GM12801 (cell line): ENCODE measurements around the gene GNAO1.

Source experiments
- CTCF ChIP-seq: IDR thresholded peaks from one replicate; pipeline ENCODE4 v1.5.1; 2011; ENCODE audit warnings: control low read depth; ENCODE audit not compliant: insufficient read length; ENCODE audit errors: extremely low read depth

GNAO1 gene

DNA sequence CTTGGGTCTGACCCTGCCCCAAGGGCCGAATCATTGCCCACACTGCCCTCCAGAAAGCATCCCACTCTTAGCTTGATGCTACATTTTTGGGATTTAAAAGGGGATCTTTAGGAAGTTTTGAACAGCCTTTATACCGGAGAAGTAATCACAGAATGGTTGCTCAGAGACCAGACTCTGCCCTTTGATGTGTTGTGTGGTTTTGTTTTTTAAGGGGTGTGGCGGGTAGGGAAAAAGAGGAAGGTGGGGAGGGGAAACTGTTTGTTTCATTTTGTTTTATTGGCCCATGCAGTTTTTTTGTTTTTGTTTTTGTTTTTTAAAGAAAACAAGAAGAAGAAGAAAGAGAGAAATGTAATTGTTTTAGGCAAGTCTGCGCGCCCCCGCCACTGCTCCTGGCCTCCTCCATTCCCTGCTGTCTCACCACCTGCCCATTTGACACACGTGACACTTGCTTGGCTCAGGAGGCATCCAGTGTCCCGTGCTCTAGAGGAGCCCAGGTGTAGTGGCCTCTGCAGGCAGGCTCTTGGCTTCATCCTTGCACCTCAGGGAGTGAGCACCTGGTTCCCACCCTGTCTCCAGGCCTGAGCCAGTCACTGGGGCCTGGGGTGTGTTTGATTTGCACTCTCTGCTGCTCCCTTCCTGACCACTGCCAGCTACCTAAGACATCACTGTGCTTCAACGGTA, 35.7 kb downstream of the GNAO1 start:
- no peak for TF ChIP-seq CTCF

DNA sequence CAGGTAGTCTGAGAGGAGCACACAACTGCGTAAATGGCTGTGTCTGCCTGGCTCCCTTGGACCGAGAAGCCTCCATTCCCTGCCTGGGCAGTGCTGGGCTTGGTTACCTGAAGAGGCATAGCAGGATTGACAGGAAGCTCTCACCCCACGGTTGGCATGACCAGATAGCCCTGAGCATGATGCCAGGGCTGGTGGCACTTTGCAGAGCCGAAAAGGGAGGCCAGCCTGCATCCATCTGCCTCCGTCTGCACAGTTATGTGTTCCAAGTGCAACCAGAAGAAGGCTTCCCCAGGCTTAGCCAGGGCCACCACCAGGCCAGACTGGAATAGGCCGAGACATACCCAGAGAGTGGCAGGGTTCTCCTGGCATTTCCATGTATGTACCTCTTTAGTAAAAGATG, 36.6 kb downstream of the GNAO1 start:
- TF ChIP-seq CTCF, result no peak

GRCh38 chr16:56228476-56228875, 37.2 kb downstream of the GNAO1 start:
- TF ChIP-seq CTCF, result no peak

DNA sequence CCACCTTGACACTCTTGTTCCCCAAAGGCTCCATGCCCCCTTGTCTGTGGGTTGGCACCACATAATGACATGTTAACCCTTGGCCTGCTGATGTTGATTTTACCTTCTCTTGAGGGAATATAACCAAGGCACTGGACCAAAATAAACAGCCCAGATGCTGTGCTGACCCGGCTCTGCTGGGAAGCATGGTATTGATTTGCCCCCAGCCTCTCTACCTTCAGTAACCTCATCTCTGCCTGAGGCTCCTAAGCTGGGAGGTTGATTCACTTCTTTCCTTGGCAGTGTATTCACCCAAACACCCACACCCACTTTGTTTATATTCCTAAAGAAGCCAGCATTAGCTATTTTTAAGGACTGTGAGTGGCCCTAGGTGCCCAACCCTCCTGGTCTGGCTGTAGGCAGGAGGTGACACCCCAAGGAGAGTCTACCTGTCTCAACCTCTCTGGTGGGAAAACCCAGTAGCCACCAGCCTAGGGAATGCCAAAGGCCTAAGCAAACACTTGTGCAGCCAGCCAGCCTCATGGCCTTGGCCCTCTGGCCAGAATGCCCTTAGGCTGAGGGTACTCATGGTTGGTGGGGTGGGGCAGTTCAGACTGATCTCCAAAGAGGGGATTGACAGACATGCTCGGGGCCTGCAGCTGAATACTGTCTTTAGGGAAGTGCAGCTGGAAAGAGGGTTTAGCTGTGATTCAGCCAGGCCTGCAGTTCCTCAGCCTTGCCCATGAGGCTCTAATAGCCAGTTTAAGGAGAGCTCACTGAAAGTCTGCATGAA, 42.7 kb downstream of the GNAO1 start:
- TF ChIP-seq CTCF, result no peak

- no peak for TF ChIP-seq CTCF
Measured at GRCh38 chr16:56234737-56235136, 43.4 kb downstream of the GNAO1 start.

- no peak for TF ChIP-seq CTCF
Measured at GRCh38 chr16:56237451-56237930, 46.2 kb downstream of the GNAO1 start.

GRCh38 chr16:56238188-56238587, 46.9 kb downstream of the GNAO1 start:
- TF ChIP-seq CTCF, result no peak
